ENCODE results near the gene HENMT1. TPM values are rescaled to one million over a fixed set of nuclear protein-coding genes. Genes with fewer than 3 reads are reported as not detected.

Gene HENMT1
- total RNA-seq, 2 donors from 2014 or later: 9.2 to 10.3 TPM

- H3K9me3 ChIP-seq (ENCODE audit: control insufficient read depth, low read length, poor library complexity, severe bottlenecking): no peaks in the 10 kb centered on the region
- Mint-ChIP-seq H3K36me3 (ENCODE audit: low read depth) (peaks cover 4% of the 10 kb centered on the region), H3K4me3 (no peak overlapping the region), H3K4me1 (peaks cover 4% of the 10 kb centered on the region), H3K27me3 (no peaks in the 10 kb centered on the region), H3K27ac (no peak overlapping the region)
- ATAC-seq (no peak), DNase-seq (no peak)
Measured at GRCh38 chr1:108601708-108602410, 59.0 kb downstream of the HENMT1 start.

DNA sequence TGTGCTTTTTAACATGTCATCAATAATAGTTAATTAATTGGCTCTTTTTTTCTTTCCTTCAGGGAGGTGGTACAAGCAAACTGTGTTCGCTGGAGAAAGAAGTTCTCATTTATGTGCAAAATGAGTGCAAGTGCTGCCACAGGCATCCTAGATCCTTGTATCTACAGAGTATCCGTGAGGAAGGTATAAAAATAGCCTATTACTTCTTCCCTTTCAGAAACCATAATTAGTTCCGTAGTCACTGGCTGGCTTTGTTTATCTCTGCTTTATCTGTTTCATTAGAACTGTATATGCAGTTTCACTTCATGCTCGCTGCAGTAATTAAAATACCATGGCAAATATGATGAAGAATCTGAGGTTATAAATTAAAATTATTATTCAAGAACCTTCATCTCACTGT, 60.4 kb downstream of the HENMT1 start:
- H3K27me3 Mint-ChIP-seq: no peaks in the 10 kb centered on the region
- peaks cover 7% of the 10 kb centered on the region for H3K4me1 Mint-ChIP-seq
- no peaks in the 10 kb centered on the region for H3K9me3 ChIP-seq (ENCODE audit: control insufficient read depth, low read length, poor library complexity, severe bottlenecking)
- ATAC-seq (no peak), DNase-seq (no peak)
- H3K4me3 Mint-ChIP-seq: no peak overlapping the region
- peaks cover 4% of the 10 kb centered on the region for H3K36me3 Mint-ChIP-seq (ENCODE audit: low read depth)
- no peak overlapping the region for H3K27ac Mint-ChIP-seq

GRCh38 chr1:108598340-108598739, 62.6 kb downstream of the HENMT1 start:
- H3K36me3 Mint-ChIP-seq (ENCODE audit: low read depth): peaks cover 4% of the 10 kb centered on the region
- no peaks in the 10 kb centered on the region for H3K9me3 ChIP-seq (ENCODE audit: control insufficient read depth, low read length, poor library complexity, severe bottlenecking)
- H3K27ac Mint-ChIP-seq: peak overlapping the region; percentile 54
- DNase-seq: no peak
- peaks cover 13% of the 10 kb centered on the region for H3K4me1 Mint-ChIP-seq
- H3K27me3 Mint-ChIP-seq: no peaks in the 10 kb centered on the region
- ATAC-seq: no peak
- no peak overlapping the region for H3K4me3 Mint-ChIP-seq

Other genes starting within 250 kb of the HENMT1 start
- gene NBPF6, start 210.8 kb downstream of the HENMT1 start, total RNA-seq: under 1 TPM in 1 of 2 donors, not detected in 1; 0.20 TPM
- gene EEIG2, start 101.0 kb downstream of the HENMT1 start, total RNA-seq: 10 to 100 TPM; 11.4 to 11.7 TPM
- 100 to 1,000 TPM; 124 to 134 TPM for gene PRPF38B, start 31.2 kb upstream of the HENMT1 start, total RNA-seq
- under 1 TPM; 0.18 to 0.35 TPM for gene FNDC7, start 51.8 kb upstream of the HENMT1 start, total RNA-seq
- 10 to 100 TPM; 56.4 to 61.8 TPM for gene STXBP3, start 85.6 kb upstream of the HENMT1 start, total RNA-seq
- not detected for gene AKNAD1, start 196.0 kb upstream of the HENMT1 start, total RNA-seq
- 1 to 10 TPM in 1 of 2 donors, under 1 TPM in 1; 0.75 to 1.5 TPM for gene GPSM2, start 215.9 kb upstream of the HENMT1 start, total RNA-seq

Measured in T-helper 17 cell (primary cell).